ENCODE data around the gene IGHMBP2.

IGHMBP2 gene

GRCh38 chr11:68925611-68926010 lies 21.9 kb downstream of the IGHMBP2 start:
- DNase-seq (ENCODE audit: low spot score): no peak
- in situ Hi-C loops (cut with MboI; ENCODE audit: low sequenced_read_pairs, unreplicated experiment): no loop called here
- TF ChIP-seq CTCF (IDR thresholded peaks at IDR 0.05; ENCODE audit: borderline replicate concordance, control extremely low read depth, extremely low read depth, insufficient read depth, missing control alignments): no peak

GRCh38 chr11:68927280-68928135 lies 23.8 kb downstream of the IGHMBP2 start:
- in situ Hi-C loops (cut with MboI; ENCODE audit: low sequenced_read_pairs, unreplicated experiment): no loop called here
- no peak for TF ChIP-seq CTCF (IDR thresholded peaks at IDR 0.05; ENCODE audit: borderline replicate concordance, control extremely low read depth, extremely low read depth, insufficient read depth, missing control alignments)
- DNase-seq (ENCODE audit: low spot score): peak; percentile 74

- in situ Hi-C loops (cut with MboI; ENCODE audit: low sequenced_read_pairs, unreplicated experiment): no loop called here
- no peak for DNase-seq (ENCODE audit: low spot score)
- no peak for TF ChIP-seq CTCF (IDR thresholded peaks at IDR 0.05; ENCODE audit: borderline replicate concordance, control extremely low read depth, extremely low read depth, insufficient read depth, missing control alignments)
Measured at GRCh38 chr11:68928136-68928880, 24.6 kb downstream of the IGHMBP2 start.

- peak; percentile 18 for DNase-seq (ENCODE audit: low spot score)
- in situ Hi-C loops (cut with MboI; ENCODE audit: low sequenced_read_pairs, unreplicated experiment): no loop called here
- no peak for TF ChIP-seq CTCF (IDR thresholded peaks at IDR 0.05; ENCODE audit: borderline replicate concordance, control extremely low read depth, extremely low read depth, insufficient read depth, missing control alignments)
Measured at GRCh38 chr11:68929135-68929534, 25.4 kb downstream of the IGHMBP2 start.

GRCh38 chr11:68929706-68930570 lies 26.2 kb downstream of the IGHMBP2 start:
- no peak for TF ChIP-seq CTCF (IDR thresholded peaks at IDR 0.05; ENCODE audit: borderline replicate concordance, control extremely low read depth, extremely low read depth, insufficient read depth, missing control alignments)
- in situ Hi-C loops (cut with MboI; ENCODE audit: low sequenced_read_pairs, unreplicated experiment): no loop called here
- peak; percentile 12 for DNase-seq (ENCODE audit: low spot score)
